HUES48 (cell line): Measurements from ENCODE around the gene CSTPP1.

Experiments
- H3K27ac ChIP-seq: one replicate; pipeline ENCODE4 v1.7.0; 2013; ENCODE audit warnings: low read depth, low read length, inconsistent platforms
- H3K27me3 ChIP-seq: 2 replicates; pipeline ENCODE4 v1.6.1; 2013; ENCODE audit warnings: mild to moderate bottlenecking, low read length; ENCODE audit not compliant: control insufficient read depth, insufficient read depth
- H3K36me3 ChIP-seq: 2 replicates; pipeline ENCODE4 v1.6.1; 2013; ENCODE audit warnings: low read length; ENCODE audit not compliant: control insufficient read depth, insufficient read depth
- H3K4me1 ChIP-seq: 2 replicates; pipeline ENCODE4 v1.6.1; 2013; ENCODE audit warnings: mild to moderate bottlenecking, low read length; ENCODE audit not compliant: control insufficient read depth, insufficient read depth
- H3K4me3 ChIP-seq: 2 replicates; pipeline ENCODE4 v1.5.1; 2013; ENCODE audit warnings: mild to moderate bottlenecking, low read depth, low read length
- H3K9ac ChIP-seq: 2 replicates; pipeline ENCODE4 v1.6.1; 2013; ENCODE audit warnings: mild to moderate bottlenecking, low read depth, low read length, moderate library complexity
- H3K9me3 ChIP-seq: 2 replicates; pipeline ENCODE4 v1.6.1; 2013; ENCODE audit warnings: low read length; ENCODE audit not compliant: control insufficient read depth, insufficient read depth

The CSTPP1 gene, protein sequence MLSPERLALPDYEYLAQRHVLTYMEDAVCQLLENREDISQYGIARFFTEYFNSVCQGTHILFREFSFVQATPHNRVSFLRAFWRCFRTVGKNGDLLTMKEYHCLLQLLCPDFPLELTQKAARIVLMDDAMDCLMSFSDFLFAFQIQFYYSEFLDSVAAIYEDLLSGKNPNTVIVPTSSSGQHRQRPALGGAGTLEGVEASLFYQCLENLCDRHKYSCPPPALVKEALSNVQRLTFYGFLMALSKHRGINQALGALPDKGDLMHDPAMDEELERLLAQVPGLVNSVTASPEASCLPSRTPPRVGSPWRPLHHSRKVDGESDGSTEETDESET

DNA sequence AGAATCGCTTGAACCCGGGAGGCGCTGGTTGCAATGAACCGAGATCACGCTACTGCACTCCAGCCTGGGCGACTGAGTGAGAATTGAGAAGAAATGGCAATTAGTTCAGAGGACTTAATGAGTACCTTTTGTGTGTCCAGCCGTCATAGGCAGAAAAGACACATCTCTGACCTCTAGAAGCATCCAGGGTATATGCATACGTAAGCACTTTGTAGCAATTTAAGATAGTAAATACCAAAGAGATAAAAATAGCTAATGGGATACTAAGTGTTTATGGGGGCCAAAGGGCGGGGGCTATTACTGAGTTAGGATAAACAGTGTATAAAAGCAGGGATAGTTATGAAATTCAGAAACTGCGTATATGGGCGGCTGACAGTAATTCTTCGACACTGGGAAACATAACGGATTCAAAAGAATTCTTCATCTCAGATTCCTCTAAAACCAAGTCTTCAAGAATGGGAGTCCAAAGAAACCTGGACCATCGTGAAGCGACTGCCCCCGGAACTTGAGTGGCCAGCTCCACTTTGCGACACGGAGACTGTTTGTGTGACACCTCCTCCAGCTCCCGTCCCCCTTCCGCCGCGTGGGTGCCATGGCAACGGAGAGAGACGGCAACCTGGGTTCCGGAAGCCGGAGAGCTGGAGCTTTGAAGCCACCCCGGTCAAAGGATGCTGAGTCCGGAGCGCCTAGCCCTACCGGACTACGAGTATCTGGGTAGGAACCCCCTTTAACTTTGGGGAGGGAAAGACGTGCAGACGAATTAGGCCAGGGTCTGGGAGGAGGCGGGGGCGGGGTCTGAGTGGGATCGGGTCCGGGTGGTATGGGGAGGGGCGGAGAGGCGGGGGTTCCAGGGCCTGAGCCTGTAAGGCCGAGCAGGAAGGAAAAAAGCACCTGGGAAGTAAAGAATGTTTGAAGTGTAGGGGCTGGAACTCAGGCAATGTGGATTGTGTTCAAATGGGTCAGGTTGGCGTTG is at the start of gene CSTPP1:
CSTPP1 (plus strand) TSS at position 624 of the 973 bp plus-strand sequence; CDS start at position 669, 45 bp downstream.
- Histone ChIP-seq H3K27me3 (no peaks in the 10 kb centered on the region), H3K27ac (peak within 1 kb of the TSS; percentile 78), H3K36me3 (0 out of 2 replicates have a peak, but pooled peaks cover 2% of the 10 kb centered on the region), H3K4me1 (no peaks in the 10 kb centered on the region), H3K9ac (peak within 1 kb of the TSS; percentile 56), H3K9me3 (no peaks in the 10 kb centered on the region), H3K4me3 (peak within 1 kb of the TSS; percentile 79)

DNA sequence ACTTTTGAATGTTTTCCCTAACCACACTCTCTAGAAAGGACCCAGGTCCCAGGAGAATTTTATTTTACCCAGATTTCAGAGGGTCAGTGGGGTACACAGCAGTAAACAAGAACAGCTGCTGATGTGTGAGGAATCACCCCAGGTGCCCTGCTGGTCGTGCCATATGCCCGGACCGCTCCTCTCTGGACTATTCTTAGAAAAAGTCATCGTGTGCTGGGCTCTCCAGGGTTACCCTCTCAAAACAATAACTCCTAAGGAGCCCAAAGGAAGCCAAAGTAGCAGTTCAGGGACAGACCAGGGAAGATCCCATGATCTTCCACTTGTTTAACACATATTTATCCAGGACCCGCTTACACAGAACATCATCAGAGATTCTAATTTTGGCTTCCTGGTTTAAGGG is 47.9 kb upstream of the CSTPP1 start:
- H3K4me3 ChIP-seq: no peak overlapping the region
- no peak overlapping the region for H3K27ac ChIP-seq
- no peak overlapping the region for H3K9ac ChIP-seq
- H3K4me1 ChIP-seq: no peaks in the 10 kb centered on the region
- H3K27me3 ChIP-seq: no peaks in the 10 kb centered on the region
- H3K9me3 ChIP-seq: no peaks in the 10 kb centered on the region
- peaks cover 56% of the 10 kb centered on the region for H3K36me3 ChIP-seq

DNA sequence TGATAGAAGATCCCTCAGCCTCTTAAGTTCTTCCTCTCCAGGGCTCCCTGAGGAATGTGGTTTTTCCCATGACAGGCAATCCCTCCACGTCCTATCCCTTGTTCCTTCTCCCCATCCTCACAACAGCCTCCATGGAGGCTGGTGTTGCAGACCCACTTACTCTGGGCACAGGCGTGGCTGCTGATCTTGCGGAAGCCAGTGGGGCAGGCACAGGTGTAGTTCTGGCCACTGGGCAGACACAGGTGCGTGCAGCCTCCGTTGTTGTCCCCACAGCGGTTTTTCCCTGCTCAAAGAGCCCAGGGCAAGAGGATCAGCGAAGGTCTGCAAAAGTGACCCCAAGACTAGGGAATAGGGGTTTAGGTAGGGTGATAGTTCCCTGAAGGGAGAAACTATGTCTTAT is 47.3 kb upstream of the CSTPP1 start:
- H3K27ac ChIP-seq: no peak overlapping the region

DNA sequence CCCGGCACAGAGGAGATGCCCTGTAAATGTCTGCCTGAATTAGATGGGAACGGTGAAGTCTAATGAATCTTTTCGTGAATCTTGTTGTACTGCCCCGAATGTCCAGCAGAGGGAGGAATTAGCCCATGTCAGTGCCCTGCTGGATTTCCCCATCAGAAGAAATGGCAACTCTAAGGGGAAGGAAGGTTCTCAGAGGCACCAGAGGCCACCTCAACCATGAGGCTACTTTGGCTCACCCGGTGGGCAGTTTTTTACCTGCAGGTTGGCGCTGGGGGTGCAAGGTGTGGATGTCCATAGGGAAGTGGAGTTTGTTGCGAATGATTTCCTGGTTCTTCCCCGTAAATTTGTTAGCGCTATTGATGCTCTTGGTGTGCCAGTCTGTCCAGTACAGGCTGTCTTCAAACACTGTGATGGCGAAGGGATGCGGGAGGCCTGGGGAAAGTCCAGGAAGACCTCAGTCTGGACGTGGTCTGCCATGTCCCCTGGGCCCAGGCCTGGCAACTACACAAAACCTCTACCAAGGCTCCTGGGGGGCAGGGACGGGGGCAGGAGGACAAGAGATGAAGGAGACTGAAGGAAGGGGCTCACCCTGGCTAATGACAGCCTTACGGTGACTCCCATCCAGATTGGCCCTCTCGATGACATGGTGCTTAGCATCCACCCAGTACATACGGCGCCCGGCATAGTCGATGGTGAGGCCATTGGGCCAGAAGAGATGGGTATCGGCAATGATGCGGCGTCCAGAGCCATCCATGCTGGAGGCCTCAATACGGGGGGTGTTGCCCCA is 46.7 kb upstream of the CSTPP1 start:
- Histone ChIP-seq H3K27me3 (no peaks in the 10 kb centered on the region), H3K9ac (no peak overlapping the region), H3K36me3 (peaks cover 61% of the 10 kb centered on the region), H3K27ac (no peak overlapping the region), H3K4me3 (no peak overlapping the region), H3K9me3 (no peaks in the 10 kb centered on the region), H3K4me1 (no peaks in the 10 kb centered on the region)

More for the DNA sequence above, 47.3 kb upstream of the CSTPP1 start:
- Histone ChIP-seq H3K9me3 (no peaks in the 10 kb centered on the region), H3K4me1 (no peaks in the 10 kb centered on the region), H3K36me3 (peaks cover 54% of the 10 kb centered on the region), H3K9ac (no peak overlapping the region), H3K4me3 (no peak overlapping the region), H3K27me3 (no peaks in the 10 kb centered on the region)

DNA sequence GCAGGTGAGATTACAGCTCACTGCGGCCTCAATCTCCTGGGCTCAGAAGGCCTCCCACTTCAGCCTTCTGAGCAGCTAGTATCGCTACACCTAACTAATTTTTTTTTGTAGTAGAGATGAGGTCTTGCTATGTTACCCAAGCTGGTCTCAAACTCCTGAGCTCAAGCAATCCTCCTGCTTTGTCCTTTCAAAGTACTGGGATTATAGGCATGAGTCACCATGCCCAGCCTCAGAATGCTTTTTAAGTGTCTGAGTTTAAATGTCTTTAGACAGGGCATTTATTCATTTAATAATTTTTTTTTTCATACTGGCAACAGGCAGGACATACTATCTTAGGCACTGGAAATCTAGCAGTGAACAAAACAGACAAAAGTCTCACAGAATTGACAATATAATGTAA is 45.9 kb upstream of the CSTPP1 start:
- no peaks in the 10 kb centered on the region for H3K9me3 ChIP-seq
- H3K9ac ChIP-seq: no peak overlapping the region
- no peaks in the 10 kb centered on the region for H3K27me3 ChIP-seq
- no peak overlapping the region for H3K27ac ChIP-seq
- H3K36me3 ChIP-seq: peaks cover 62% of the 10 kb centered on the region
- no peak overlapping the region for H3K4me3 ChIP-seq
- no peaks in the 10 kb centered on the region for H3K4me1 ChIP-seq

DNA sequence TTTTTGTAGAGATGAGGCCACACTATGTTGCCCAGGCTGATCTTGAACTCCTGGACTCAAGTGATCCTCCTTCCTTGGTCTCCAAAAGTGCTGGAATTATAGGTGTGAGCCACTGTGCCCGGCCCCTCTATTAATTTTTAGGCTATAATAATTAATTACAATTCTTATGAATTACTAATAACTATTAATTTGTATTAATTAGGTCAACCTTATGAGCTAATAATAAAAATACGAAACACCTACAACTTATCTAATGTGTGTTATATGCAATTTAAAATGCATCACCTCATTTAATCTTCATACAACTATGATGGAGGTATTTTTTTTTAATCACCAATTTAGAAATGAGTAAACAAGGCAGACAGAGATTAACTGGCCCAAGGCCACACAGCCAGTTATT is 44.5 kb upstream of the CSTPP1 start:
- no peak overlapping the region for H3K4me3 ChIP-seq
- peaks cover 49% of the 10 kb centered on the region for H3K36me3 ChIP-seq
- no peaks in the 10 kb centered on the region for H3K4me1 ChIP-seq
- no peaks in the 10 kb centered on the region for H3K27me3 ChIP-seq
- H3K9me3 ChIP-seq: no peaks in the 10 kb centered on the region
- no peak overlapping the region for H3K9ac ChIP-seq
- no peak overlapping the region for H3K27ac ChIP-seq

DNA sequence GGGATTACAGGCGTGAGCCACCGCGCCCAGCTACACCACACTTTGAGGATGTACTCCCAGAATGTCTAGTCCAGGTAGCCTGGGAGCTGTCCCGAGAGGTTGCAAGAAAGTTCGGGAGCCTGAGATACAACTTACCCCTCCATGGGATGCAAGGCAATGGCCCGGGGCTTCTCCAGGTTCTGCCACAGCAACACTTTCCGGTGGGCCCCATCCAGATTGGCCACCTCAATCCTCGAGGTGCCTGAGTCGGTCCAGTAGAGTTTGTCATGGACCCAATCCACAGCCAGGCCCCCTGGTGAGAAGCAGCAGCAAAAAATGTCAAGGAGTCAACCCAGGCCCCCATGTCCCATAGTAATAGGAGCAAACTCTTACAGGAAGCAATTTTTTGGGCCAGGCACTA is 43.7 kb upstream of the CSTPP1 start:
- Histone ChIP-seq H3K36me3 (peaks cover 48% of the 10 kb centered on the region), H3K9me3 (no peaks in the 10 kb centered on the region), H3K27ac (no peak overlapping the region), H3K27me3 (no peaks in the 10 kb centered on the region), H3K4me1 (no peaks in the 10 kb centered on the region), H3K9ac (no peak overlapping the region), H3K4me3 (no peak overlapping the region)

DNA sequence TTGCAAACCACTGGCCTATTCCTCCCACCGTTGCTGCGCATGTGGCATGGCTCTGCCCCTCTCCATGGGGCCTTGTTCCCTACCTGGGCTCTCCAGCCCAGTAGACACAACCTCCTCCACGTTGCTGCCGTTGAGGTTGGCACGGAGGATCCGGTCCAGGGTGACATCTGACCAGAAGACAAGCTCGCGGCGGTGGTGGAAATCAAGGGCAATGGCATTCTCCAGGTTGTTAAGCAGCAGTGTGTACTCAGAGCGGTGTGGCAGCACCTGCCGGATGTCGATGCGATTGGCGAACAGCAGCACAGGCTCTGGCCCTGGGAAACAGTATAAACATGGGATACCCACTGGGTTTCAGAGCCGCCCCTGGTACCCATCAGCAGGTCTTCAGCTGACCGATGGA is 42.1 kb upstream of the CSTPP1 start:
- H3K9ac ChIP-seq: no peak overlapping the region
- H3K27ac ChIP-seq: no peak overlapping the region
- no peaks in the 10 kb centered on the region for H3K9me3 ChIP-seq
- no peaks in the 10 kb centered on the region for H3K4me1 ChIP-seq
- peaks cover 41% of the 10 kb centered on the region for H3K36me3 ChIP-seq
- no peaks in the 10 kb centered on the region for H3K27me3 ChIP-seq
- no peak overlapping the region for H3K4me3 ChIP-seq

DNA sequence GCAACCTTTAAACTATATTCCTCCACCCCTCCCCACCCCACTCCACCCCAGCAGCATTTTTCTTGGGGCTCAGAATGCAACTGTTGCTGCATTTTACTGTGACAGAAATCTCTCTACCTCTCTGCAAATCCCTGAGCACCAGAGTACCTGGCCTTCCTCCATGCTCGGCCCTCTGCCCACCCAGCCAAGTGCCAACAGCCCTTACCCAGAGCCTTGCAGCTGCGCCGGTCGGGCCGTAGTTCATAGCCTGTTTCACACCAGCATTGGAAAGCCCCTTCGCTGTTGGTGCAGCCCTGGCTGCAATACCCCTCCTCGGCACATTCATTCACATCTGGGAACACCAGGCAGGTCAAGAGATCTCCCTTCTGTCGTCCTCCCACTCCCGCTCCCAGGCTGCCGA is 41.6 kb upstream of the CSTPP1 start:
- H3K27ac ChIP-seq: no peak overlapping the region
- no peaks in the 10 kb centered on the region for H3K4me1 ChIP-seq
- H3K27me3 ChIP-seq: no peaks in the 10 kb centered on the region
- no peak overlapping the region for H3K4me3 ChIP-seq
- H3K9me3 ChIP-seq: no peaks in the 10 kb centered on the region
- no peak overlapping the region for H3K9ac ChIP-seq
- peaks cover 44% of the 10 kb centered on the region for H3K36me3 ChIP-seq

DNA sequence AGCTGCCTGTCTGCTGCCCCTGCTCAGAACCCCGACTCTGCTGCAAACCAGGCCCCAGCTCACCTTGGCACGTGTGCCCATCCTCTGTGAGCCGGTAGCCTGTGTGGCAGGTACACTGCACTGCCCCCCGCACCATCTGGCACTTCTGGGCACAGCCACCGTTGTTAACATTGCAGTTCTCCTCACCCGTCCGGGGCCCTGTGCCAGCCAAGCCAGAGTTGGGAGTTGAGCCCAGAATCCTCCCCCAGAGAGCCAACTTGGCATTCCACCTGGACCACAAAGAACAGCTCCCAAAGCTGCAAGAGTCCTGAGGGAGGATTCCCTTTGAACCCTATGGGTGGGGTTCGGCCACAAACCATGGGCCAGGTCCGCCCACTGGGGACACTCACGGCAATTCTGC is 40.7 kb upstream of the CSTPP1 start:
- H3K27ac ChIP-seq: no peak overlapping the region
- H3K36me3 ChIP-seq: peaks cover 44% of the 10 kb centered on the region
- no peaks in the 10 kb centered on the region for H3K9me3 ChIP-seq
- H3K4me1 ChIP-seq: no peaks in the 10 kb centered on the region
- no peak overlapping the region for H3K9ac ChIP-seq
- H3K4me3 ChIP-seq: no peak overlapping the region
- no peaks in the 10 kb centered on the region for H3K27me3 ChIP-seq
